ENCODE results near the gene CD151.

CD151 gene

DNA sequence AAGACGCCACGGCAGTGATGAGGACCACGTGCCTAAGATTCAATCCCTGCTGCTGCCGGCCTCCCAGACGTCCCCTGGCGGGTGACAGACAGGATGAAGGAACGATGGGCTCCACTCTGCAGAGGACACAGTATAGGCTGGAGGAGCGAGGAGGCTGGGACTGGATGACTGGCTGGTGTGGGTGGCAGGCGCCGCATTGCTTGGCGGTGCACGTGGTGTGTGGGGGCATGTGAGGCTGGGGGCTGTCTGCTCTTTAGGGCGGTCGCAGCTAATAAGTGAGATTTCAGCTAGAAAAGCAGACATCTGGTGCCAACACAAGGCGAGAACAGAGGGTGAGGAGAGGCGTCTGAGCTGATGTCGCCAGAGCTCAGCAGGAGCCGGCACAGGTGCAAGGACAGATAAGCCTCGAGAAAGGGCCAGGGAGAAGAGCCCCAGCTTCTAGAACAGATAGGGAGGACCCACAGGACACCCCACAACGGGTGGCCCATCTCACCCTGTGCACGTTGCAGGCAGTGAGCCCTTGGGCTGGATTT is 43.1 kb downstream of the CD151 start:
- no peak for FAIRE-seq

DNA sequence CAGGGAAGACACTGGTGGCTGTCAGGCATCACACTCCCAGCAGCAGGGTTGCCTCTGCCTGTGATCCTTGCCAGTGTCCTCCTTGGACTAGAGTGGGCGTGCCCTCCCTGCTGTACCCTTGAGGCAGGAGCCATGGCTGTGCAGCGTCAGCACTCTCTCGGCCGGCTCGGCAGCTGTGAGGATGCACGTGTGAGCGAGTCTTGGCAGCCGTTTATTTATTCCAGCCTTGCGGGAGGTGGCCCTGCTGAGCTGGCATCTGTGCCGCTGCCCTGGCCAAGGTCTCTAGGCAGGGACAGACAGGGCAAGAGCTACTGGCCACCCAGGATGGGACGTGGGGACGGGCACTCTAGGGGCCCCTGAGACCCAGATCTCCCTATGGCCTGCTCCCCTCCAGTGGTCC is 43.8 kb downstream of the CD151 start:
- FAIRE-seq, result no peak

GRCh38 chr11:877565-877964 is 44.8 kb downstream of the CD151 start:
- FAIRE-seq, result no peak

- no peak for FAIRE-seq
Observed at GRCh38 chr11:880447-880846, 47.7 kb downstream of the CD151 start.

DNA sequence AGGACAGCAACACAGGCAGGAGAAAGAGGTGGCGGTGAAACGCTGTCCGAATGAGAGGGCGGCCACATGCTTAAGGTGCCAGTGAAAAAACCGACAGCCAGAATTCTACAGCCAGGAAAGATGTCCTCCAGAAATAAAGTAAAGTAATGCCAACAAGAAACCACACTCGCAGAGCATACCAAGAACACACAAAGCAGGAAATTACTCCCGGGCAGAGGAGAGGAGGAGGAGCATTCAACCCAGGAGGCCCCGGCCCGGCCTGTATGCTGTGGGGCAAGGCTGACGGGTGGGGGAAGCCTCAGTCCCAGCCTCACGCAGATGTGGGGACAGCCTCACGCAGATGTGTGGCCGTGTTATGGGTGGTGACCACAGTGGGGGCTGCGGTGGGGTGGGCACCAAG is 49.8 kb downstream of the CD151 start:
- no peak for FAIRE-seq

GRCh38 chr11:883527-883926 is 50.8 kb downstream of the CD151 start:
- no peak for FAIRE-seq

DNA sequence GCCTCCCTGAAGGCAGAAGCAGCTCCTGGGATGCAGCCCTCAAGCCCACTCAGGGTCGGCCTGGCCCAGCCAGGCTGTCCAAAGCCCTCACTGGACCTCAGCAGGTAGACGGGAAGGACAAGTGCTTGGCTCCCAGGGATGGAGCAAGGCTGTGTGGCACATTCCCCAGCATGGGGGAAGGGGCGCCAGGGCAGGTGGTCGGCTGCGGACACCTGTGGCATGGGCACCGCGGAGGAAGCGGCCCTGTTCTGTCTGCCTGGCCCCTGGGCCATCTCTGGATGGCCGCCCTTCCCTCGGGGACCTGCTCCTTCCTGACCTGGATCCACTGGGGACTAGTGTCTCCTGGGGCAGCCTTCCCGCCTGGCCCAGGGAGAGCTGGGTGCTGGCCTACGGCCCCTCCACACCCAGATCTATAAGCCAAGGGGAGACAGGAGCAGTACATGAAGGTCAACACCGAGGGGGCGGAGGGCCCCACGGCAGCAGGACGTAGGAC is 51.9 kb downstream of the CD151 start:
- no peak for FAIRE-seq

DNA sequence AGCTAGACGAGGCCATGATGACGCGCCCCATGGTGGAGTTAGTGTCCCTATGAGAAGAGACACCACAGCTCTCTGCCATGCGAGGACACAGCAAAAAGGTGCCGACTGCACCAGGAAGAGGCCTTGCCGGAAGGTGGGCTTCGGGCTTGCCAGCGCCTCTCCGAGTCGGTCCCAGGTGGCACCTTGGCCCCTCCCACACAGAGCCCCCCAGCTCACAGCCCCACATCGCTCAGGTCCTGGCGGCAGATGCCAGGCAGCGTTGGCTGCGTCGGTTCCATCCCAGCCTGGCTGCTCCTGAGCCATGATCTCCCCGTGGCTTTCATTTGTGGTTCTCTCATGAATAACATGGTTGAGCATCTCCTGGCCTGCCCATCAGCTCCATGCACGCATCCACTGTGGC is 53.8 kb downstream of the CD151 start:
- no peak for FAIRE-seq

- FAIRE-seq, result no peak
Observed at GRCh38 chr11:887589-887988, 54.8 kb downstream of the CD151 start.
